Tibial nerve (tissue), 4 donors: ENCODE data around the gene TSPAN5.

Source experiments
- EP300 ChIP-seq, 2 donors: sonication (generic); formaldehyde crosslinking; IDR thresholded peaks; one replicate each; pipeline ENCODE4 v1.6.1; 2017; ENCODE audit warnings: antibody characterized with exemption in 2 of 2, mild to moderate bottlenecking in 1 of 2
- TF ChIP-seq, protein P1 (sequence below), 5 experiments: fragments of 200-600 bp in 3 of 5; fragments of 450-650 bp in 2 of 5; sonication (generic) in 3 of 5; IDR thresholded peaks; one replicate each; pipeline ENCODE4 v1.5.1; 2016 to 2019; ENCODE audit warnings: antibody characterized with exemption in 5 of 5, mild to moderate bottlenecking in 3 of 5, moderate library complexity in 2 of 5

DNA sequence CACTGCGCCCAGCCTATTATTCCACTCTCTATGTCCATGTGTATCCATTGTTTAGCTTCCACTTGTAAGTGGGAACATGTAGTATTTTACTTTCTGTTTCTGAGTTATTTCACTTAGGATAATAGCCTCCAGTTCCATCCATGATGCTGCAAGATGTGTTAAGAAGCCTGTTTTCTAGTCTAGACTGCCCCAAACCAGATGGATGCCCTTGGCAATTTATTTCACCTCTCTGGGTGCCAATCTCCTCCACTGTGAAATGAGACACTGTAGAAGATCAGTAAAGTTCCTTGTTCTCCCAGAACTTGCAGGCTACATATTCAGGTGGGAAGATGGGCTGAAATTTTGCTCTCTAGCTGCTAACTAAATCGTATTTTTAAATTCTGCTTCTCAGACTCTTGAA, 72.8 kb downstream of the TSPAN5 start:
- TF ChIP-seq, protein P1, sequence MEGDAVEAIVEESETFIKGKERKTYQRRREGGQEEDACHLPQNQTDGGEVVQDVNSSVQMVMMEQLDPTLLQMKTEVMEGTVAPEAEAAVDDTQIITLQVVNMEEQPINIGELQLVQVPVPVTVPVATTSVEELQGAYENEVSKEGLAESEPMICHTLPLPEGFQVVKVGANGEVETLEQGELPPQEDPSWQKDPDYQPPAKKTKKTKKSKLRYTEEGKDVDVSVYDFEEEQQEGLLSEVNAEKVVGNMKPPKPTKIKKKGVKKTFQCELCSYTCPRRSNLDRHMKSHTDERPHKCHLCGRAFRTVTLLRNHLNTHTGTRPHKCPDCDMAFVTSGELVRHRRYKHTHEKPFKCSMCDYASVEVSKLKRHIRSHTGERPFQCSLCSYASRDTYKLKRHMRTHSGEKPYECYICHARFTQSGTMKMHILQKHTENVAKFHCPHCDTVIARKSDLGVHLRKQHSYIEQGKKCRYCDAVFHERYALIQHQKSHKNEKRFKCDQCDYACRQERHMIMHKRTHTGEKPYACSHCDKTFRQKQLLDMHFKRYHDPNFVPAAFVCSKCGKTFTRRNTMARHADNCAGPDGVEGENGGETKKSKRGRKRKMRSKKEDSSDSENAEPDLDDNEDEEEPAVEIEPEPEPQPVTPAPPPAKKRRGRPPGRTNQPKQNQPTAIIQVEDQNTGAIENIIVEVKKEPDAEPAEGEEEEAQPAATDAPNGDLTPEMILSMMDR (IDR thresholded peaks at IDR 0.05) = no peak
- TF ChIP-seq EP300 (IDR thresholded peaks at IDR 0.05) = no peak
